ENCODE measurements around the gene PLCL2. TPM values are rescaled to one million over a fixed set of nuclear protein-coding genes. Genes with fewer than 3 reads are reported as not detected.

Gene PLCL2
- total RNA-seq, 4 donors from 2014 or later = 0.95 to 4.8 (median 2.2) TPM

GRCh38 chr3:16994854-16995525 is 110.2 kb downstream of the PLCL2 start:
- intact Hi-C loops (cut with DNase I) = no loop called here
- no peak overlapping the region for H3K27ac ChIP-seq
- no peak overlapping the region for H3K4me3 ChIP-seq
- no peak for DNase-seq
- H3K27me3 ChIP-seq = no peaks in the 10 kb centered on the region
- no peak for TF ChIP-seq POLR2A (IDR thresholded peaks at IDR 0.05)
- H3K4me1 ChIP-seq = peaks cover 0 to 5% (median 0%) of the 10 kb centered on the region in 3 donors
- no peaks in the 10 kb centered on the region for H3K9me3 ChIP-seq
- WGBS, 2 donors = 48 to 76% methylated on average over 3 to 4 of the region's 4 CpGs
- no peaks in the 10 kb centered on the region for H3K36me3 ChIP-seq

- intact Hi-C loops (cut with DNase I) = no loop called here
- TF ChIP-seq CTCF (IDR thresholded peaks at IDR 0.05) (no peak), POLR2A (IDR thresholded peaks at IDR 0.05) (no peak)
- no peak for DNase-seq
- H3K4me3 ChIP-seq = no peak overlapping the region
- WGBS, 2 donors = 90 to 95% methylated on average over 2 to 3 of the region's 3 CpGs
- H3K9me3 ChIP-seq = no peaks in the 10 kb centered on the region
- H3K27me3 ChIP-seq = no peaks in the 10 kb centered on the region
- H3K4me1 ChIP-seq = peaks cover 0 to 5% (median 0%) of the 10 kb centered on the region in 3 donors
- H3K36me3 ChIP-seq = no peaks in the 10 kb centered on the region
- no peak overlapping the region for H3K27ac ChIP-seq
Observed at GRCh38 chr3:16995601-16996000, 110.8 kb downstream of the PLCL2 start.

- H3K27me3 ChIP-seq = no peaks in the 10 kb centered on the region
- DNase-seq = no peak
- H3K27ac ChIP-seq = no peak overlapping the region
- no peaks in the 10 kb centered on the region for H3K36me3 ChIP-seq
- 81 to 87% methylated on average over 3 of the region's 3 CpGs for WGBS, 2 donors
- peaks cover 0 to 5% (median 0%) of the 10 kb centered on the region in 3 donors for H3K4me1 ChIP-seq
- TF ChIP-seq POLR2A (IDR thresholded peaks at IDR 0.05) = no peak
- no peak for TF ChIP-seq CTCF (IDR thresholded peaks at IDR 0.05)
- intact Hi-C loops (cut with DNase I) = no loop called here
- no peaks in the 10 kb centered on the region for H3K9me3 ChIP-seq
- H3K4me3 ChIP-seq = no peak overlapping the region
Observed at GRCh38 chr3:16998236-16998923, 113.6 kb downstream of the PLCL2 start.

GRCh38 chr3:16999161-16999560 is 114.4 kb downstream of the PLCL2 start:
- no peak overlapping the region for H3K4me3 ChIP-seq
- H3K36me3 ChIP-seq = no peaks in the 10 kb centered on the region
- TF ChIP-seq POLR2A (IDR thresholded peaks at IDR 0.05) (no peak), CTCF (IDR thresholded peaks at IDR 0.05) (no peak)
- no peaks in the 10 kb centered on the region for H3K27me3 ChIP-seq
- intact Hi-C loops (cut with DNase I) = no loop called here
- H3K27ac ChIP-seq = no peak overlapping the region
- no peaks in the 10 kb centered on the region for H3K9me3 ChIP-seq
- DNase-seq = no peak
- H3K4me1 ChIP-seq = peaks cover 0 to 5% (median 0%) of the 10 kb centered on the region in 3 donors
- 48 to 69% methylated on average over 2 of the region's 2 CpGs for WGBS, 2 donors

GRCh38 chr3:16999871-17000270 is 115.1 kb downstream of the PLCL2 start:
- Histone ChIP-seq H3K27ac (no peak overlapping the region), H3K36me3 (no peaks in the 10 kb centered on the region), H3K9me3 (no peaks in the 10 kb centered on the region), H3K27me3 (no peaks in the 10 kb centered on the region), H3K4me3 (no peak overlapping the region), H3K4me1 (peaks cover 0 to 5% (median 0%) of the 10 kb centered on the region in 3 donors)
- intact Hi-C loops (cut with DNase I) = no loop called here
- no peak for DNase-seq
- TF ChIP-seq CTCF (IDR thresholded peaks at IDR 0.05) (no peak), POLR2A (IDR thresholded peaks at IDR 0.05) (no peak)
